HEK293 (cell line): ENCODE results near the gene TRAF3IP3.

Experiments
- CTCF ChIA-PET: fragments of 350-600 bp; formaldehyde crosslinking; extraction: SDS; loops from one replicate; lab custom pipeline; 2021; ENCODE audit warnings: antibody characterized with exemption; lab: Yijun Ruan, JAX
- POLR2A ChIA-PET: fragments of 300-600 bp; formaldehyde crosslinking; extraction: SDS; loops from one replicate; lab custom pipeline; 2020; ENCODE audit warnings: antibody characterized with exemption, inconsistent platforms; lab: Yijun Ruan, JAX
- H3K27ac ChIP-seq: fragments of 200-500 bp; sonication (Bioruptor generic); 2 replicates; pipeline ENCODE4 v1.5.1; 2014; ENCODE audit warnings: low read depth, low read length, control low read depth, inconsistent platforms; ENCODE audit errors: extremely low read depth
- H3K36me3 ChIP-seq, 2 experiments: fragments of 200-500 bp in 1 of 2; sonication (Bioruptor generic) in 1 of 2; 1 replicate in 1 of 2; 2 replicates in 1 of 2; pipeline ENCODE4 v1.5.1; 2014 to 2017; ENCODE audit warnings: inconsistent platforms in 2 of 2, low read length in 2 of 2; ENCODE audit not compliant: control insufficient read depth in 2 of 2, insufficient read depth in 1 of 2
- H3K4me1 ChIP-seq: fragments of 200-500 bp; sonication (Bioruptor generic); 2 replicates; pipeline ENCODE4 v1.5.1; 2014; ENCODE audit warnings: mild to moderate bottlenecking, low read length, inconsistent platforms; ENCODE audit not compliant: control insufficient read depth, insufficient read depth
- H3K4me3 ChIP-seq: 2 replicates; pipeline ENCODE4 v1.5.1; 2011; ENCODE audit warnings: low read depth, mild to moderate bottlenecking, control low read depth, low read length, moderate library complexity
- H3K9me3 ChIP-seq: fragments of 200-500 bp; sonication (Bioruptor generic); 2 replicates; pipeline ENCODE4 v1.5.1; 2014; ENCODE audit warnings: low read depth, low read length, inconsistent platforms; ENCODE audit not compliant: control insufficient read depth, insufficient read depth
- GLI2 ChIP-seq: fragments of 450-650 bp; formaldehyde crosslinking; IDR thresholded peaks from 2 replicates; pipeline ENCODE4; 2017; ENCODE audit warnings: missing biosample characterization, missing genetic modification characterization, low read depth, borderline replicate concordance
- HOXD13 ChIP-seq: sonication (generic); formaldehyde crosslinking; IDR thresholded peaks from 2 replicates; pipeline ENCODE4 v1.8.0; 2022; ENCODE audit warnings: missing genetic modification reagents, borderline replicate concordance
- IKZF3 ChIP-seq: fragments of 450-650 bp; IDR thresholded peaks from 2 replicates; pipeline ENCODE4 v1.5.0; 2018; ENCODE audit warnings: missing biosample characterization, mild to moderate bottlenecking, missing genetic modification characterization, moderate library complexity
- KLF16 ChIP-seq: fragments of 450-650 bp; formaldehyde crosslinking; IDR thresholded peaks from 2 replicates; pipeline ENCODE4 v1.5.1; 2017; ENCODE audit warnings: missing biosample characterization, missing genetic modification characterization
- MYNN ChIP-seq: fragments of 450-650 bp; formaldehyde crosslinking; IDR thresholded peaks from 2 replicates; pipeline ENCODE4 v1.5.1; 2016; ENCODE audit warnings: missing biosample characterization, missing genetic modification characterization, borderline replicate concordance
- PRDM10 ChIP-seq: fragments of 450-650 bp; formaldehyde crosslinking; IDR thresholded peaks from 2 replicates; pipeline ENCODE4 v1.5.1; 2016; ENCODE audit warnings: missing biosample characterization, missing genetic modification characterization
- YY1 ChIP-seq: fragments of 450-650 bp; formaldehyde crosslinking; IDR thresholded peaks from 2 replicates; pipeline ENCODE4 v1.5.1; 2018; ENCODE audit warnings: missing biosample characterization, missing genetic modification characterization
- ZBTB8A ChIP-seq: fragments of 450-650 bp; formaldehyde crosslinking; IDR thresholded peaks from 2 replicates; pipeline ENCODE4 v1.5.1; 2016; ENCODE audit warnings: missing biosample characterization, missing genetic modification characterization
- ZNF121 ChIP-seq: fragments of 450-650 bp; formaldehyde crosslinking; IDR thresholded peaks from 2 replicates; pipeline ENCODE4 v1.5.1; 2016; ENCODE audit warnings: missing biosample characterization, missing genetic modification characterization
- ZNF133 ChIP-seq: fragments of 450-650 bp; formaldehyde crosslinking; IDR thresholded peaks from 2 replicates; pipeline ENCODE4 v1.5.1; 2016; ENCODE audit warnings: missing biosample characterization, missing genetic modification characterization
- ZNF214 ChIP-seq: fragments of 450-650 bp; formaldehyde crosslinking; IDR thresholded peaks from 2 replicates; pipeline ENCODE4 v1.5.1; 2017; ENCODE audit warnings: missing biosample characterization, mild to moderate bottlenecking, missing genetic modification characterization, borderline replicate concordance
- ZNF335 ChIP-seq: fragments of 450-650 bp; formaldehyde crosslinking; conservative IDR thresholded peaks from 2 replicates; pipeline ENCODE4 v1.5.1; 2016; ENCODE audit warnings: missing biosample characterization, missing genetic modification characterization
- ZNF341 ChIP-seq: fragments of 450-650 bp; formaldehyde crosslinking; IDR thresholded peaks from 2 replicates; pipeline ENCODE4; 2016; ENCODE audit warnings: low read depth, missing biosample characterization, missing genetic modification characterization
- ZNF354C ChIP-seq: fragments of 450-650 bp; formaldehyde crosslinking; IDR thresholded peaks from 2 replicates; pipeline ENCODE4 v1.5.1; 2016; ENCODE audit warnings: missing biosample characterization, missing genetic modification characterization, low read depth, borderline replicate concordance
- ZNF398 ChIP-seq: fragments of 450-650 bp; formaldehyde crosslinking; IDR thresholded peaks from 2 replicates; pipeline ENCODE4 v1.5.1; 2017; ENCODE audit warnings: missing biosample characterization, missing genetic modification characterization
- ZNF555 ChIP-seq: fragments of 450-650 bp; formaldehyde crosslinking; conservative IDR thresholded peaks from 2 replicates; pipeline ENCODE4 v1.5.1; 2017; ENCODE audit warnings: missing biosample characterization, mild to moderate bottlenecking, missing genetic modification characterization, inconsistent platforms
- ZNF785 ChIP-seq: fragments of 450-650 bp; formaldehyde crosslinking; IDR thresholded peaks from 2 replicates; pipeline ENCODE4 v1.5.1; 2016; ENCODE audit warnings: missing biosample characterization, missing genetic modification characterization
- ZSCAN5A ChIP-seq: fragments of 450-650 bp; formaldehyde crosslinking; IDR thresholded peaks from 2 replicates; pipeline ENCODE4 v1.5.1; 2016; ENCODE audit warnings: missing biosample characterization, missing genetic modification characterization
- TF ChIP-seq, protein P1 (sequence below): fragments of 450-650 bp; formaldehyde crosslinking; IDR thresholded peaks from 2 replicates; pipeline ENCODE4 v1.5.1; 2016; ENCODE audit warnings: missing biosample characterization, missing genetic modification characterization
- TF ChIP-seq, protein P2 (sequence below): fragments of 450-650 bp; formaldehyde crosslinking; IDR thresholded peaks from 2 replicates; pipeline ENCODE4 v1.5.1; 2016; ENCODE audit warnings: missing biosample characterization, missing genetic modification characterization
- TF ChIP-seq, protein P3 (sequence below): fragments of 450-650 bp; formaldehyde crosslinking; IDR thresholded peaks from 2 replicates; pipeline ENCODE4 v1.5.1; 2017; ENCODE audit warnings: missing biosample characterization, mild to moderate bottlenecking, missing genetic modification characterization, moderate library complexity

Gene TRAF3IP3

GRCh38 chr1:209784265-209785169, 28.7 kb downstream of the TRAF3IP3 start, which contains the start of gene C1orf74:
TSS of gene C1orf74 (minus strand) at chr1:209784559. CDS start at chr1:209783634, 925 bp downstream.
- Histone ChIP-seq H3K9me3 (no peaks in the 10 kb centered on the region), H3K4me3 (peak within 1 kb of the TSS; percentile 74), H3K4me1 (no peaks in the 10 kb centered on the region), H3K27ac (peak within 1 kb of the TSS; percentile 14; the same call in 1 of the 2 replicates), H3K36me3 (peaks cover 0 to 24% of the 10 kb centered on the region in 2 experiments; a peak in 2 of 3 replicates)
- CTCF ChIA-PET: interaction anchor here (0.6 to 2.6 kb wide), 7 partner anchors 10 to 1563 kb away, joined by 3 to 16 read pairs (median 4); no protein-coding TSS in a partner anchor
- POLR2A ChIA-PET: interaction anchor here (0.8 to 1.8 kb wide), 14 partner anchors 9 to 215 kb away, joined by 3 to 15 read pairs (median 8); partner anchors contain the start of genes CAMK1G, IRF6 and UTP25
- TF ChIP-seq MYNN (tag by site-specific recombination) (no peak), IKZF3 (no peak; the same call in 1 of the 2 replicates), ZNF785 (no peak), ZNF555 (tag by site-specific recombination) (no peak), ZNF398 (0 out of 2 replicates have a peak, but pooled peaks have one; percentile 21), PRDM10 (tag by site-specific recombination) (no peak; the same call in 1 of the 2 replicates), ZNF354C (tag by site-specific recombination) (no peak), YY1 (tag by site-specific recombination) (peak; percentile 68; the same call in 1 of the 2 replicates), ZBTB8A (tag by site-specific recombination) (peak; percentile 52), ZSCAN5A (tag by site-specific recombination) (no peak), KLF16 (tag by site-specific recombination) (peak; percentile 77), ZNF121 (no peak), ZNF133 (tag by site-specific recombination) (no peak), GLI2 (tag by site-specific recombination) (no peak), ZNF341 (tag by site-specific recombination) (peak; percentile 60), ZNF214 (tag by site-specific recombination) (no peak), HOXD13 (no peak), ZNF335 (tag by site-specific recombination) (peak; percentile 93)
- TF ChIP-seq, protein P1, sequence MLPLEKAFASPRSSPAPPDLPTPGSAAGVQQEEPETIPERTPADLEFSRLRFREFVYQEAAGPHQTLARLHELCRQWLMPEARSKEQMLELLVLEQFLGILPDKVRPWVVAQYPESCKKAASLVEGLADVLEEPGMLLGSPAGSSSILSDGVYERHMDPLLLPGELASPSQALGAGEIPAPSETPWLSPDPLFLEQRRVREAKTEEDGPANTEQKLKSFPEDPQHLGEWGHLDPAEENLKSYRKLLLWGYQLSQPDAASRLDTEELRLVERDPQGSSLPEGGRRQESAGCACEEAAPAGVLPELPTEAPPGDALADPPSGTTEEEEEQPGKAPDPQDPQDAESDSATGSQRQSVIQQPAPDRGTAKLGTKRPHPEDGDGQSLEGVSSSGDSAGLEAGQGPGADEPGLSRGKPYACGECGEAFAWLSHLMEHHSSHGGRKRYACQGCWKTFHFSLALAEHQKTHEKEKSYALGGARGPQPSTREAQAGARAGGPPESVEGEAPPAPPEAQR (tag by site-specific recombination): no peak
- TF ChIP-seq, protein P2, sequence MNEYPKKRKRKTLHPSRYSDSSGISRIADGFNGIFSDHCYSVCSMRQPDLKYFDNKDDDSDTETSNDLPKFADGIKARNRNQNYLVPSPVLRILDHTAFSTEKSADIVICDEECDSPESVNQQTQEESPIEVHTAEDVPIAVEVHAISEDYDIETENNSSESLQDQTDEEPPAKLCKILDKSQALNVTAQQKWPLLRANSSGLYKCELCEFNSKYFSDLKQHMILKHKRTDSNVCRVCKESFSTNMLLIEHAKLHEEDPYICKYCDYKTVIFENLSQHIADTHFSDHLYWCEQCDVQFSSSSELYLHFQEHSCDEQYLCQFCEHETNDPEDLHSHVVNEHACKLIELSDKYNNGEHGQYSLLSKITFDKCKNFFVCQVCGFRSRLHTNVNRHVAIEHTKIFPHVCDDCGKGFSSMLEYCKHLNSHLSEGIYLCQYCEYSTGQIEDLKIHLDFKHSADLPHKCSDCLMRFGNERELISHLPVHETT: peak; percentile 67; the same call in 1 of the 2 replicates
- TF ChIP-seq, protein P3, sequence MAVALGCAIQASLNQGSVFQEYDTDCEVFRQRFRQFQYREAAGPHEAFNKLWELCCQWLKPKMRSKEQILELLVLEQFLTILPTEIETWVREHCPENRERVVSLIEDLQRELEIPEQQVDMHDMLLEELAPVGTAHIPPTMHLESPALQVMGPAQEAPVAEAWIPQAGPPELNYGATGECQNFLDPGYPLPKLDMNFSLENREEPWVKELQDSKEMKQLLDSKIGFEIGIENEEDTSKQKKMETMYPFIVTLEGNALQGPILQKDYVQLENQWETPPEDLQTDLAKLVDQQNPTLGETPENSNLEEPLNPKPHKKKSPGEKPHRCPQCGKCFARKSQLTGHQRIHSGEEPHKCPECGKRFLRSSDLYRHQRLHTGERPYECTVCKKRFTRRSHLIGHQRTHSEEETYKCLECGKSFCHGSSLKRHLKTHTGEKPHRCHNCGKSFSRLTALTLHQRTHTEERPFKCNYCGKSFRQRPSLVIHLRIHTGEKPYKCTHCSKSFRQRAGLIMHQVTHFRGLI (tag by site-specific recombination): no peak; the same call in 1 of the 2 replicates
